H9 (cell line): ENCODE data around the gene NET1. TPM values are rescaled to one million over a fixed set of nuclear protein-coding genes. Genes with fewer than 3 reads are reported as not detected.

ENCODE experiments used
- DNase-seq: peaks from one replicate; pipeline ENCODE4 v3.0.0-alpha.2; 2017
- H2AFZ ChIP-seq: one replicate; pipeline ENCODE4 v1.6.1; 2013; ENCODE audit warnings: mild to moderate bottlenecking, low read length, control low read depth, moderate library complexity
- H2AK5ac ChIP-seq: 2 replicates; pipeline ENCODE4 v1.6.1; 2013; ENCODE audit warnings: low read length, control low read depth, mixed read lengths; ENCODE audit not compliant: insufficient read length
- H2BK120ac ChIP-seq: one replicate; pipeline ENCODE4 v1.6.1; 2013; ENCODE audit warnings: low read depth, mild to moderate bottlenecking, low read length, control low read depth, inconsistent platforms; ENCODE audit not compliant: poor library complexity, severe bottlenecking
- H2BK12ac ChIP-seq: 2 replicates; pipeline ENCODE4 v1.6.1; 2013; ENCODE audit warnings: low read length, control low read depth, mixed read lengths, low read depth; ENCODE audit not compliant: insufficient read length
- H2BK15ac ChIP-seq: 2 replicates; pipeline ENCODE4 v1.6.1; 2013; ENCODE audit warnings: low read depth, low read length, control low read depth
- H2BK20ac ChIP-seq: one replicate; pipeline ENCODE4 v1.6.1; 2013; ENCODE audit warnings: low read depth, mild to moderate bottlenecking, low read length, control low read depth, inconsistent platforms; ENCODE audit not compliant: poor library complexity, severe bottlenecking
- H2BK5ac ChIP-seq: 2 replicates; pipeline ENCODE4 v1.6.1; 2013; ENCODE audit warnings: low read length, control low read depth, mixed read lengths; ENCODE audit not compliant: insufficient read length
- H3K14ac ChIP-seq: 2 replicates; pipeline ENCODE4 v1.6.1; 2013; ENCODE audit warnings: low read length, control low read depth; ENCODE audit not compliant: insufficient read depth
- H3K18ac ChIP-seq: 2 replicates; pipeline ENCODE4 v1.6.1; 2013; ENCODE audit warnings: low read depth, mild to moderate bottlenecking, mixed read lengths, low read length, control low read depth; ENCODE audit not compliant: insufficient read length
- H3K23ac ChIP-seq: 2 replicates; pipeline ENCODE4 v1.6.1; 2013; ENCODE audit warnings: low read length, control low read depth, mixed read lengths, low read depth; ENCODE audit not compliant: insufficient read length
- H3K23me2 ChIP-seq: 2 replicates; pipeline ENCODE4 v1.6.1; 2013; ENCODE audit warnings: low read depth, mild to moderate bottlenecking, mixed read lengths, low read length, control low read depth; ENCODE audit not compliant: insufficient read length, poor library complexity, severe bottlenecking
- H3K27ac ChIP-seq: 2 replicates; pipeline ENCODE4 v1.5.1; 2013; ENCODE audit warnings: low read length, control low read depth, mixed read lengths, low read depth; ENCODE audit not compliant: insufficient read length
- H3K27me3 ChIP-seq: 2 replicates; pipeline ENCODE4 v1.6.1; 2013; ENCODE audit warnings: low read length, control low read depth, inconsistent platforms; ENCODE audit not compliant: insufficient read depth
- H3K4ac ChIP-seq: 2 replicates; pipeline ENCODE4 v1.6.1; 2013; ENCODE audit warnings: low read depth, mild to moderate bottlenecking, control low read depth, inconsistent platforms, low read length, moderate library complexity
- H3K4me1 ChIP-seq: 2 replicates; pipeline ENCODE4 v1.6.1; 2013; ENCODE audit warnings: low read length, control low read depth, inconsistent platforms; ENCODE audit not compliant: insufficient read depth
- H3K4me2 ChIP-seq: 2 replicates; pipeline ENCODE4 v1.6.1; 2013; ENCODE audit warnings: low read length, control low read depth, mixed read lengths; ENCODE audit not compliant: insufficient read length, insufficient read depth
- H3K56ac ChIP-seq: 2 replicates; pipeline ENCODE4 v1.6.1; 2013; ENCODE audit warnings: low read depth, mild to moderate bottlenecking, mixed read lengths, low read length, control low read depth; ENCODE audit not compliant: insufficient read length
- H3K79me1 ChIP-seq: 2 replicates; pipeline ENCODE4 v1.6.1; 2013; ENCODE audit warnings: low read depth, mild to moderate bottlenecking, moderate library complexity, low read length, control low read depth, inconsistent platforms; ENCODE audit not compliant: insufficient read depth, poor library complexity, severe bottlenecking
- H3K79me2 ChIP-seq: 2 replicates; pipeline ENCODE4 v1.6.1; 2013; ENCODE audit warnings: low read length, control low read depth, inconsistent platforms; ENCODE audit not compliant: insufficient read depth
- H3K9ac ChIP-seq: 2 replicates; pipeline ENCODE4 v1.6.1; 2013; ENCODE audit warnings: low read length, control low read depth, mixed read lengths; ENCODE audit not compliant: insufficient read length; ENCODE audit errors: extremely low read depth
- H3K9me3 ChIP-seq: one replicate; pipeline ENCODE4 v1.6.1; 2013; ENCODE audit warnings: low read depth, low read length, inconsistent platforms; ENCODE audit not compliant: control insufficient read depth
- H3T11ph ChIP-seq: one replicate; pipeline ENCODE4 v1.6.1; 2013; ENCODE audit warnings: mild to moderate bottlenecking, low read length, control low read depth, inconsistent platforms
- H4K20me1 ChIP-seq: one replicate; pipeline ENCODE4 v1.6.1; 2013; ENCODE audit not compliant: control insufficient read depth, insufficient read length, insufficient read depth
- H4K5ac ChIP-seq: 2 replicates; pipeline ENCODE4 v1.6.1; 2013; ENCODE audit warnings: low read depth, mild to moderate bottlenecking, mixed read lengths, low read length, control low read depth; ENCODE audit not compliant: insufficient read length
- H4K8ac ChIP-seq: replicated peaks from 2 replicates; pipeline ENCODE4 v1.6.1; 2013; ENCODE audit warnings: low read length, control low read depth, mixed read lengths, low read depth; ENCODE audit not compliant: insufficient read length
- H4K91ac ChIP-seq: 2 replicates; pipeline ENCODE4 v1.6.1; 2013; ENCODE audit warnings: low read depth, mild to moderate bottlenecking, moderate library complexity, mixed read lengths, low read length, control low read depth; ENCODE audit not compliant: insufficient read length
- H3K27ac Mint-ChIP-seq, 3 experiments: 2 replicates in 2 of 3; 3 replicates in 1 of 3; pipeline ENCODE4 v1.8.0; 2020 to 2021; ENCODE audit warnings: mixed read lengths in 3 of 3, mild to moderate bottlenecking in 1 of 3, moderate library complexity in 1 of 3
- H3K27me3 Mint-ChIP-seq: 2 replicates; pipeline ENCODE4 v1.8.0; 2021; ENCODE audit warnings: low read depth, mild to moderate bottlenecking, moderate library complexity, mixed read lengths
- H3K36me3 Mint-ChIP-seq, 3 experiments: 2 replicates in 2 of 3; 3 replicates in 1 of 3; pipeline ENCODE4 v1.8.0; 2020 to 2021; ENCODE audit warnings: low read depth in 3 of 3, mixed read lengths in 3 of 3; ENCODE audit not compliant: insufficient read depth in 1 of 3
- H3K4me1 Mint-ChIP-seq, 2 experiments: 2 replicates each; pipeline ENCODE4 v1.8.0; 2020; ENCODE audit warnings: mixed read lengths in 2 of 2
- H3K4me3 Mint-ChIP-seq, 2 experiments: 2 replicates in 1 of 2; 3 replicates in 1 of 2; pipeline ENCODE4 v1.8.0; 2020 to 2021; ENCODE audit warnings: mild to moderate bottlenecking in 2 of 2, mixed read lengths in 2 of 2, moderate library complexity in 1 of 2
- H3K9me3 Mint-ChIP-seq, 2 experiments: 2 replicates in 1 of 2; 3 replicates in 1 of 2; pipeline ENCODE4 v1.8.0; 2020; ENCODE audit warnings: mild to moderate bottlenecking in 2 of 2, mixed read lengths in 2 of 2, moderate library complexity in 1 of 2
- CTCF ChIP-seq: fragments of 200-600 bp; sonication (generic); conservative IDR thresholded peaks from 3 replicates; pipeline ENCODE4 v1.8.0; 2021; ENCODE audit warnings: antibody characterized with exemption, mild to moderate bottlenecking
- WGBS: extraction: QIAGEN DNeasy Blood & Tissue Kit; methylation state at CpG from one replicate; pipeline ENCODE4 v1.1.7; 2013; ENCODE audit warnings: missing lambda C conversion rate, low lambda C conversion rate, mixed read lengths; ENCODE audit not compliant: insufficient read length; ENCODE audit errors: extremely low coverage; 5-methylcytosine and 5-hydroxymethylcytosine counted together
- total RNA-seq: library from RNA; stranded (reverse); gene quantifications from 2 replicates; pipeline ENCODE4 v1.2.1, GENCODE V29; 2021

Gene NET1
- total RNA-seq, 1 experiment from 2014 or later = 50.6 TPM

- H3K9me3 Mint-ChIP-seq = peaks cover 46 to 70% of the 10 kb centered on the region in 2 experiments
- no peaks in the 10 kb centered on the region for H3K4me1 Mint-ChIP-seq
- Histone ChIP-seq H4K8ac (no peak overlapping the region), H3K23ac (no peak overlapping the region), H3K27ac (no peak overlapping the region), H2BK5ac (no peak overlapping the region), H3K27me3 (no peaks in the 10 kb centered on the region), H4K91ac (no peak overlapping the region), H3K9ac (no peak overlapping the region), H2AFZ (no peak overlapping the region), H4K5ac (no peak overlapping the region), H3K4ac (no peak overlapping the region), H3K56ac (no peak overlapping the region), H2BK15ac (no peak overlapping the region), H3K4me1 (no peaks in the 10 kb centered on the region), H3K14ac (no peak overlapping the region), H4K20me1 (no peaks in the 10 kb centered on the region), H3K4me2 (no peak overlapping the region), H3K18ac (no peak overlapping the region), H3K23me2 (no peaks in the 10 kb centered on the region), H3K79me1 (no peaks in the 10 kb centered on the region), H3T11ph (no peak overlapping the region), H2BK120ac (no peak overlapping the region), H2BK20ac (no peak overlapping the region), H2BK12ac (no peak overlapping the region), H3K79me2 (no peaks in the 10 kb centered on the region), H2AK5ac (no peak overlapping the region), H3K9me3 (no peaks in the 10 kb centered on the region)
- DNase-seq = no peak
- no peak overlapping the region for H3K4me3 Mint-ChIP-seq
- H3K36me3 Mint-ChIP-seq = peaks cover 9 to 20% (median 9%) of the 10 kb centered on the region in 3 experiments; a peak in 6 of 7 replicates
- H3K27me3 Mint-ChIP-seq = peaks cover 3% of the 10 kb centered on the region
- no peak for TF ChIP-seq CTCF
- peak overlapping the region in 1 of 3 experiments; percentile 52; a peak in 2 of 7 replicates for H3K27ac Mint-ChIP-seq
- 100% methylated on average over 10 of the region's 28 CpGs for WGBS
These were observed 41.6 kb upstream of the NET1 start for GRCh38 chr10:5370493-5371352.
